ENCODE results near the gene SLIT3. TPM values are rescaled to one million over a fixed set of nuclear protein-coding genes. Genes with fewer than 3 reads are reported as not detected.

Gene SLIT3
- total and polyA plus RNA-seq, 8 donors: 1.2 to 24.5 (median 8.6) TPM

- Histone ChIP-seq H3K4me3 (no peak overlapping the region), H3K36me3 (no peaks in the 10 kb centered on the region), H3K4me1 (peaks cover 0 to 5% (median 0%) of the 10 kb centered on the region in 4 donors), H3K27ac (peak overlapping the region in 2 of 5 donors; percentile 16 to 20), H3K9me3 (no peaks in the 10 kb centered on the region), H3K27me3 (no peaks in the 10 kb centered on the region)
- 58 to 70% (median 67%) methylated on average over 7 of the region's 7 CpGs for WGBS, 5 donors
- peak in 1 of 2 donors; percentile 53 for DNase-seq
- TF ChIP-seq POLR2AphosphoS5 (IDR thresholded peaks at IDR 0.05): no peak
- TF ChIP-seq POLR2A (IDR thresholded peaks at IDR 0.05): no peak
- TF ChIP-seq EP300 (IDR thresholded peaks at IDR 0.05): no peak
- TF ChIP-seq CTCF (IDR thresholded peaks at IDR 0.05): no peak
- intact Hi-C loops (cut with DNase I; ENCODE audit: low total_unique reads): no loop called here
Measured at GRCh38 chr5:168734620-168735300, 566.2 kb downstream of the SLIT3 start.

- no peak for DNase-seq
- intact Hi-C loops (cut with DNase I; ENCODE audit: low total_unique reads): no loop called here
- H3K27ac ChIP-seq: no peak overlapping the region
- H3K36me3 ChIP-seq: no peaks in the 10 kb centered on the region
- H3K4me3 ChIP-seq: no peak overlapping the region
- no peaks in the 10 kb centered on the region for H3K27me3 ChIP-seq
- WGBS, 5 donors: 52 to 77% (median 61%) methylated on average over 1 of the region's 1 CpG
- H3K4me1 ChIP-seq: peaks cover 0 to 5% (median 0%) of the 10 kb centered on the region in 4 donors
- H3K9me3 ChIP-seq: peaks cover 0 to 6% (median 2%) of the 10 kb centered on the region in 4 donors
- TF ChIP-seq POLR2AphosphoS5 (IDR thresholded peaks at IDR 0.05) (no peak), CTCF (IDR thresholded peaks at IDR 0.05) (no peak), EP300 (IDR thresholded peaks at IDR 0.05) (no peak), POLR2A (IDR thresholded peaks at IDR 0.05) (no peak)
Measured at GRCh38 chr5:168734119-168734518, 566.8 kb downstream of the SLIT3 start.

GRCh38 chr5:168728546-168729211 is 572.3 kb downstream of the SLIT3 start:
- Histone ChIP-seq H3K36me3 (peaks cover 0 to 2% (median 0%) of the 10 kb centered on the region in 4 donors), H3K4me3 (no peak overlapping the region), H3K9me3 (peaks cover 5 to 18% (median 13%) of the 10 kb centered on the region in 4 donors), H3K4me1 (no peaks in the 10 kb centered on the region), H3K27me3 (peaks cover 0 to under 1% (median 0%) of the 10 kb centered on the region in 3 donors), H3K27ac (no peak overlapping the region)
- WGBS, 5 donors: 93 to 96% (median 94%) methylated on average over 1 of the region's 1 CpG
- TF ChIP-seq CTCF (IDR thresholded peaks at IDR 0.05) (no peak), POLR2AphosphoS5 (IDR thresholded peaks at IDR 0.05) (no peak), EP300 (IDR thresholded peaks at IDR 0.05) (no peak), POLR2A (IDR thresholded peaks at IDR 0.05) (no peak)
- intact Hi-C loops (cut with DNase I; ENCODE audit: low total_unique reads): no loop called here
- no peak for DNase-seq

- no peak for TF ChIP-seq POLR2A (IDR thresholded peaks at IDR 0.05)
- TF ChIP-seq POLR2AphosphoS5 (IDR thresholded peaks at IDR 0.05): no peak
- TF ChIP-seq CTCF (IDR thresholded peaks at IDR 0.05): no peak
- no peak for TF ChIP-seq EP300 (IDR thresholded peaks at IDR 0.05)
- DNase-seq: no peak
- intact Hi-C loops (cut with DNase I; ENCODE audit: low total_unique reads): no loop called here
- no peak overlapping the region for H3K4me3 ChIP-seq
- H3K27me3 ChIP-seq: peaks cover 0 to 4% (median 0%) of the 10 kb centered on the region in 3 donors
- no peaks in the 10 kb centered on the region for H3K4me1 ChIP-seq
- WGBS, 5 donors: 34 to 67% (median 53%) methylated on average over 2 of the region's 2 CpGs
- peaks cover 0 to 6% (median 1%) of the 10 kb centered on the region in 4 donors for H3K36me3 ChIP-seq
- peaks cover 5 to 18% (median 13%) of the 10 kb centered on the region in 4 donors for H3K9me3 ChIP-seq
- H3K27ac ChIP-seq: no peak overlapping the region
Measured at GRCh38 chr5:168727547-168727946, 573.4 kb downstream of the SLIT3 start.

Measured in stomach (tissue), 9 donors.